Peyer's patch (tissue), 4 donors: ENCODE data around the gene TNFRSF21. TPM values are rescaled to one million over a fixed set of nuclear protein-coding genes. Genes with fewer than 3 reads are reported as not detected.

Experiments
- DNase-seq, 3 donors: peaks; one replicate each; pipeline ENCODE4 v3.0.0-alpha.2; 2017 to 2019
- H3K27ac ChIP-seq, 4 donors: fragments of 200-600 bp; sonication (generic); one replicate each; pipeline ENCODE4 v1.5.1; 2016 to 2019
- H3K27me3 ChIP-seq, 2 donors: fragments of 200-600 bp; sonication (generic); one replicate each; pipeline ENCODE4 v1.5.1; 2019
- H3K36me3 ChIP-seq, 3 donors: fragments of 200-600 bp; sonication (generic); one replicate each; pipeline ENCODE4 v1.5.1; 2016 to 2019
- H3K4me1 ChIP-seq, 4 donors: fragments of 200-600 bp; sonication (generic); one replicate each; pipeline ENCODE4 v1.5.1; 2016 to 2019
- H3K4me3 ChIP-seq, 4 donors: fragments of 200-600 bp; sonication (generic); 1 replicate in 3 of 4; 2 replicates in 1 of 4; pipeline ENCODE4 v1.5.1; 2016 to 2019; ENCODE audit warnings: mild to moderate bottlenecking in 1 of 4
- H3K9me3 ChIP-seq, 4 donors: fragments of 200-600 bp; sonication (generic); one replicate each; pipeline ENCODE4 v1.5.1; 2016 to 2019; ENCODE audit warnings: mild to moderate bottlenecking in 1 of 4
- POLR2A ChIP-seq, 2 donors: fragments of 450-650 bp; IDR thresholded peaks; one replicate each; pipeline ENCODE4 v1.5.1; 2017; ENCODE audit warnings: antibody characterized with exemption in 2 of 2, mild to moderate bottlenecking in 2 of 2, moderate library complexity in 2 of 2
- total RNA-seq, 4 donors: library from RNA; depleted of rRNA; stranded (reverse); fragments of >200 nt; gene quantifications; one replicate each; pipeline ENCODE4 v1.1.0, GENCODE V29; 2016
- TF ChIP-seq, protein P1 (sequence below), 6 experiments: fragments of 450-650 bp in 4 of 6; fragments of 200-600 bp in 2 of 6; sonication (generic) in 1 of 6; IDR thresholded peaks; one replicate each; pipeline ENCODE4 v1.5.1; 2017 to 2019; ENCODE audit warnings: antibody characterized with exemption in 6 of 6, mild to moderate bottlenecking in 3 of 6, moderate library complexity in 1 of 6

The TNFRSF21 gene
- total RNA-seq, 4 donors from 2014 or later: 9.1 to 53.4 (median 46.1) TPM

DNA sequence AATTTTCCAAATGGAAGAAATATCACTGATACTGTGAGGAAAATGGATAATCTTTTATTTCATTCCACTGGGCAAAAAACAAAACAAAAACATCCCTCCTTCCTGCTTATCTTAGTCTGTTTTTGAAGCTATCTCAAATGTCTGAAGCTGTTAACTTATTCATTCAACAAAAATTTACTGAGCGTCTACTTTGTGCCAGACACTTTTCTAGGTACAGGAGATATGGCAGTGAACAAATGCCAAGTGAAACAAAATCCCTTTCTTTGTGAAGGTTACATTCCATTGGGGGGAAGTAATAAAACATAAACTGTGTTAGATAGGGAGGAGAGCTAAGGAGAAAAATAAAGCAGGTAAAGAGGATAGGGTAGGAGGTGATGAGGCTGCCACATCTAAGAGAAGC lies 47.5 kb downstream of the TNFRSF21 start:
- Histone ChIP-seq H3K27ac (no peak overlapping the region), H3K4me3 (no peak overlapping the region), H3K9me3 (no peaks in the 10 kb centered on the region), H3K27me3 (no peaks in the 10 kb centered on the region), H3K36me3 (peaks cover 0 to under 1% (median 0%) of the 10 kb centered on the region in 3 donors), H3K4me1 (no peaks in the 10 kb centered on the region)
- TF ChIP-seq, protein P1, sequence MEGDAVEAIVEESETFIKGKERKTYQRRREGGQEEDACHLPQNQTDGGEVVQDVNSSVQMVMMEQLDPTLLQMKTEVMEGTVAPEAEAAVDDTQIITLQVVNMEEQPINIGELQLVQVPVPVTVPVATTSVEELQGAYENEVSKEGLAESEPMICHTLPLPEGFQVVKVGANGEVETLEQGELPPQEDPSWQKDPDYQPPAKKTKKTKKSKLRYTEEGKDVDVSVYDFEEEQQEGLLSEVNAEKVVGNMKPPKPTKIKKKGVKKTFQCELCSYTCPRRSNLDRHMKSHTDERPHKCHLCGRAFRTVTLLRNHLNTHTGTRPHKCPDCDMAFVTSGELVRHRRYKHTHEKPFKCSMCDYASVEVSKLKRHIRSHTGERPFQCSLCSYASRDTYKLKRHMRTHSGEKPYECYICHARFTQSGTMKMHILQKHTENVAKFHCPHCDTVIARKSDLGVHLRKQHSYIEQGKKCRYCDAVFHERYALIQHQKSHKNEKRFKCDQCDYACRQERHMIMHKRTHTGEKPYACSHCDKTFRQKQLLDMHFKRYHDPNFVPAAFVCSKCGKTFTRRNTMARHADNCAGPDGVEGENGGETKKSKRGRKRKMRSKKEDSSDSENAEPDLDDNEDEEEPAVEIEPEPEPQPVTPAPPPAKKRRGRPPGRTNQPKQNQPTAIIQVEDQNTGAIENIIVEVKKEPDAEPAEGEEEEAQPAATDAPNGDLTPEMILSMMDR (IDR thresholded peaks at IDR 0.05): no peak
- TF ChIP-seq POLR2A (IDR thresholded peaks at IDR 0.05): no peak
- DNase-seq: no peak

DNA sequence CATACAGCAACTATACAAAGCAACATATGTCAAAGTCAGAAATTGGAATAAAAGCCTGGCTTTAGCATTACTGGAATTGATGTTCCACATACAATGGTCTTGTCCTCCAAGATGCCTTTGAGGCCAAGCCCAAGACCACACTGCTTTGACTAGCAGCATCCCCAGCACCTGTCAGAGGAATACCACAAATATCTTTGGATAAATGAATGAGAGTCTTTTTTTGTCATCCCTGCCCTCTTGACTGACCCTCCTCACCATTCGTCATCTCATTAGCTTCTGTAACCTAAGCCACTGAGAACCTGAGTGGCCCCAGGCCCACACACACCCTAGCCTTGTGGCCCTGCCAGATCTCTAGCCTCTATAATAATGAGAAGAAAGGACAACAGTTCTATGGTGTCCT lies 48.5 kb downstream of the TNFRSF21 start:
- H3K36me3 ChIP-seq: no peaks in the 10 kb centered on the region
- no peak for TF ChIP-seq POLR2A (IDR thresholded peaks at IDR 0.05)
- TF ChIP-seq, protein P1 (IDR thresholded peaks at IDR 0.05): no peak
- no peak overlapping the region for H3K27ac ChIP-seq
- DNase-seq: no peak
- H3K4me1 ChIP-seq: no peaks in the 10 kb centered on the region
- H3K27me3 ChIP-seq: no peaks in the 10 kb centered on the region
- H3K9me3 ChIP-seq: no peaks in the 10 kb centered on the region
- H3K4me3 ChIP-seq: no peak overlapping the region

DNA sequence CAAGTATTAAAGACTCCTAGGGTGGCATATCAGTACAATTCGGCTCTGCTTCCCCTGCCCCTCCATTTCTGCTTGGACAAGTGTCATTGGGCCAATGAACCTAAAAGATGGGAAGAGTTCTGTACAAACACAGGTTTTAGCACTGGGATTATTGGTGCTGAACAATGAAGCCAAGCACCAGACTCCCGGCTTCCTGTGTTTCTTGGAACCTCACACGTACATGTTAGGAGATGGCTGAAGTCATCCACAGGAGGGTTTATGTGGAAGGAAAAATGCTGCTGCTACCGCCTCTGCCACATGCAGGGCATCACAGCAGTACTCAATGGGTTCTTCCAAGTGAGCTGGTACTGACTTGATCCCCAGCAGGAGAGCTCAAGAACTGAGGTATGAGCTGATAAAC lies 49.7 kb downstream of the TNFRSF21 start:
- Histone ChIP-seq H3K27ac (no peak overlapping the region), H3K27me3 (no peaks in the 10 kb centered on the region), H3K9me3 (no peaks in the 10 kb centered on the region), H3K4me3 (no peak overlapping the region), H3K4me1 (no peaks in the 10 kb centered on the region), H3K36me3 (no peaks in the 10 kb centered on the region)
- TF ChIP-seq, protein P1 (IDR thresholded peaks at IDR 0.05): no peak
- no peak for TF ChIP-seq POLR2A (IDR thresholded peaks at IDR 0.05)
- DNase-seq: no peak

DNA sequence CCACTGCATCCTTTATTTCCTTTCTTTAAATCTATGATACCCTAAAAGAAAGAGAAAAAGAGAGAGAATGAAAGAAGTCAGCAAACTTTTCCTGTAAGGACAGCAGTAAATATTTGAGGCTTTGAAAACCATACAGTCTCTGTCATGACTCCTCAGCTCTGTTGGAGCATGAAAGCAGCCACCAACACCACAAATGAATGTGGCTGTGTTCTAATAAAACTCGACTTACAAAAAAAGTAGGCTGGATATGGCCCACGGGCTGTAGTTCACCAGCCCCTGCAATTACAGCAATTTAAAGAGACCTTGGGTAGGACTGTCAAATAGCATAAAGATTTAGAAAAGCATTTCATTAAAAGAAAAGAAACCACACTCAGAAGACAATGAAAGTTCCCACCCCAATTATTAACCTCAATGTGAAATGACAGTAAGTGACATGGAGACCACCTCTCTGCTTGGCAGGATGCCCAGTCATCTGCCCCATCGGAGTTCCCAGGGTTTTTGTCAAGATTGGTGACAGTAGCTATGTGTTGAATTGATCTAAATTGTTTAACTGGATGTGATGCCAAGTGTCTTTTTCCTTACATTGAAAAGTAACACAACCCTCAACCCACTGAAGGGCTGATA lies 50.9 kb downstream of the TNFRSF21 start:
- no peak overlapping the region for H3K27ac ChIP-seq
- no peak for TF ChIP-seq POLR2A (IDR thresholded peaks at IDR 0.05)
- TF ChIP-seq, protein P1 (IDR thresholded peaks at IDR 0.05): no peak
- no peaks in the 10 kb centered on the region for H3K4me1 ChIP-seq
- no peaks in the 10 kb centered on the region for H3K9me3 ChIP-seq
- no peaks in the 10 kb centered on the region for H3K36me3 ChIP-seq
- H3K27me3 ChIP-seq: no peaks in the 10 kb centered on the region
- DNase-seq: no peak
- H3K4me3 ChIP-seq: no peak overlapping the region

DNA sequence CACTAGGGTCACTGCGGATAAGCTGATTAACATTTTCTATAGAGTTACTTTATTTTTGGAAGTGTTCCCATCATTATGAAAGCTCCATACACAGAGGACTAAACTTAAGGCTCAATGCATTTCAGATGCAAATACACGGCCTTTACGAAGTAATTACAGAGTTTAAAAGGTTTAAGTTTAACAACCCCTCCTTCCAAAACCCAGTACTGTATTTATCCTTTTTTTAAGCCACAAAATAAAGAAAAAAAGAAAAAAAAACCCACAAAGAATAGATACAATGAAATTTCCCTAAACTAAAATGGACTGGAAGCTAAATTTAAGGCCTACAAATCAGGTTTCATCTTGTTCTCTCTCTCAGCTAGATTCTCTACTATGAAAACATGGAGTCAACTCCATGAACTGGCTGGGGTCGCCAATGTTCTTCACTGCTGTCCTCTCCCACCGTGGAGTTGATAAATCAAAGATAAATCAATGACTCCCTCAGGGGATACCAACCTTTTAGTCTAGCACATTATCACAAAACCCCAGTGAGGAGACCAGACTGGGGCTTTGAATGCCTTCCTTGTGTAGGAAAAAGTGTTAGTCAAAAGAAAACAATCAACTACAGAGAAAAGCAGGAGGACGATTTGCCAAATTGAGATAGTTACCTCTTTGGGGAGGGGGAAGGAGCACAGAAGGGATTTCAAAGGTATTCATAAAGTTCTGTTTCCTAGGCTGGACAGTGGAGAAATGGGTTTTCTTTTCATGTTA lies 52.5 kb downstream of the TNFRSF21 start:
- no peak overlapping the region for H3K4me3 ChIP-seq

More for the DNA sequence above, 52.5 kb downstream of the TNFRSF21 start:
- H3K27me3 ChIP-seq: no peaks in the 10 kb centered on the region
- H3K36me3 ChIP-seq: peaks cover 0 to 15% (median 0%) of the 10 kb centered on the region in 3 donors
- TF ChIP-seq POLR2A (IDR thresholded peaks at IDR 0.05): no peak
- TF ChIP-seq, protein P1 (IDR thresholded peaks at IDR 0.05): no peak
- H3K4me1 ChIP-seq: no peaks in the 10 kb centered on the region
- H3K27ac ChIP-seq: no peak overlapping the region
- H3K9me3 ChIP-seq: no peaks in the 10 kb centered on the region
- DNase-seq: no peak
